HG03196 (cell line): Measurements from ENCODE around the gene EMP1.

Experiments
- ATAC-seq: cut with Tn5 transposase; IDR thresholded peaks from one replicate; pipeline ENCODE4 v1.9.1; 2021; ENCODE audit not compliant: unreplicated experiment

The EMP1 gene, protein sequence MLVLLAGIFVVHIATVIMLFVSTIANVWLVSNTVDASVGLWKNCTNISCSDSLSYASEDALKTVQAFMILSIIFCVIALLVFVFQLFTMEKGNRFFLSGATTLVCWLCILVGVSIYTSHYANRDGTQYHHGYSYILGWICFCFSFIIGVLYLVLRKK

DNA sequence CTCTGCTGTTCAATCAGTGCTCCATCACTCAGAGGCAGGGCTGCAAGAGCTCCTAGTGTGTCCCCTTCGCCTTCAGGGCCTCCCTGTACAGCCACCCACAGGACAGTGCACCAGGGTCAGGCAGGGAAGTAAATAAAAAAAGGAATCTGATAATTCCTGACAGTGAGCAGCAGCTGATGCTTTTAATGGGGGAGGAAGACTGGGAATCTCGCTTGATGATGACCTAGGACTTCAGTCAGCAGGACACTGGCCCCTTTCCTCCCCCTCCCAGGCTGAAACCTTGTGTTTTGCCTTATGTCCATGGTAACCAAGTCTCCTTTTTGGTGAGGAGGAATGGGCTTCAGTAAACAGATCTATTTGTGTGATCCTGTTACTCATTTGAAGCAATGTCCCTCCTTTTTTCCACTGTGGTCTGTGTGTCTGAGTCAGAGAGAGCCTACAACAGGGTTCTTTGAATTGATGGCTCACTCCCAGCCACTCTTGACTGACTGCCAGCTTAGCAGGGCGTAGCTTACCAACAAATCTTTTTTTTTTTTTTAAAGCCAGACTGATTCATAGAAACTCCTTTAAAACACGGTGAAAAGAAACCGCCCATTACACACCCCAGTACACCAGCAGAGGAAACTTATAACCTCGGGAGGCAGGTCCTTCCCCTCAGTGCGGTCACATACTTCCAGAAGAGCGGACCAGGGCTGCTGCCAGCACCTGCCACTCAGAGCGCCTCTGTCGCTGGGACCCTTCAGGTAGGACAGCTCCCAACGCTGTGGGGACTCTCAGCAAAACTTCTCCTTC, at the start of gene EMP1:
Gene EMP1 (plus strand): TSS at position 597 of the 792 bp plus-strand sequence. CDS start 14,785 bp downstream, outside the sequence.
- ATAC-seq = peak; percentile 93

- ATAC-seq = no peak
Observed at GRCh38 chr12:13147688-13148484, 48.6 kb upstream of the EMP1 start.

DNA sequence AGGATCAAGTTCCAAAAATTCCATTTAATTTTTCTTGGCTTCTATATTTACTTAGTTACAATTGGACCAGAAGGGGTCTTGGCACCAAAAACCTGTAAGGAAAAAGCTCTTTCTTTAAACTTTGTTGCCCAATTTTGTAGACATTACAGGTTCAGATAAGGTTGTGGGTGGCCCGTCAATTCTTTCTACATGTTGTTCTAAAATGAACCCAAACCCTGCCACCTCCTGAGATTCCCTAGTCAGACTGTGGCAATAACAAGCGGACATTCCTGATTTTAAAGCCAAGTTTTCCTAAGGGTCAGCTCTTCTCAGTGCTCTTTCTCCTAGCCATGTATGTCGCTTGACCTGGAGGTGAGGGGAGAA, 48.1 kb upstream of the EMP1 start:
- no peak for ATAC-seq

DNA sequence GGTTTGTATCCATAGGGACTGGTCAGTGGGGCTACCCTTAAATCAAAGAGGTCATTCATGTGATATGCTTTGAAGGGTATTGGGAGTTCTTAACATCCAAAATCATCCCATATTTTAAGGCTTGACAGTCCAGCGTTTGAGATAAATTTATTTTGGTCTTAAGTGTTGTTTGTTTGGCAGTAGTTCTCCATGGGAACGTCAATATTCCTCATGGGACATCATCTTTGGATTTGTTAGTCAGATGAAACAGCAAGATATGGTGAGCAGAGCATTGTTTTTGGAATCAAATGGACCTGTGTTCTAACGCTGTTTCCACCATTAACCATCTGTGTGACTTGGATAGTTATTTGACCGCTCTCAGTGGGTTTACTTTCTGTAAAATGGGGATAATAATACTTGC, 47.1 kb upstream of the EMP1 start:
- ATAC-seq = no peak

DNA sequence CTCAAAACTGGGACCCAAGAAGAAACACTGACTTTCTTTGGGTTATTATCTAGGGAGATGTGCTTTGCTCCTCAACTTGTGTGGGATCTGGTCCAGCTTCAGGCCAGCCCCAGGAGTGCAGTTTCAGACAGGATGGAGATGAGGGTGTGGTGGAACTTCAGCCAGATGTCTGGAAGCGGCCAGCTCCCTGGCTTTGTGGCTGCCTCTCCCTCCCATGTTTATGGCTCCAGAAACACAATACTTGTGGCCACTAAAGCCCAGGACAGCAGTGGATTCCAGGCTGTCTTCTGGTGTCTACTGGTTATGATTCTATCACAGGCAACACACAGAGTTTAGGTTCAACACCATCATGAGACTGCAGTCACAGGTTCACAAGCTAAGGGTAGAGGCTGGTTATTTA, 44.2 kb upstream of the EMP1 start:
- ATAC-seq = no peak

GRCh38 chr12:13152756-13153155, 43.8 kb upstream of the EMP1 start:
- ATAC-seq = no peak

- no peak for ATAC-seq
Observed at GRCh38 chr12:13153180-13153579, 43.3 kb upstream of the EMP1 start.

DNA sequence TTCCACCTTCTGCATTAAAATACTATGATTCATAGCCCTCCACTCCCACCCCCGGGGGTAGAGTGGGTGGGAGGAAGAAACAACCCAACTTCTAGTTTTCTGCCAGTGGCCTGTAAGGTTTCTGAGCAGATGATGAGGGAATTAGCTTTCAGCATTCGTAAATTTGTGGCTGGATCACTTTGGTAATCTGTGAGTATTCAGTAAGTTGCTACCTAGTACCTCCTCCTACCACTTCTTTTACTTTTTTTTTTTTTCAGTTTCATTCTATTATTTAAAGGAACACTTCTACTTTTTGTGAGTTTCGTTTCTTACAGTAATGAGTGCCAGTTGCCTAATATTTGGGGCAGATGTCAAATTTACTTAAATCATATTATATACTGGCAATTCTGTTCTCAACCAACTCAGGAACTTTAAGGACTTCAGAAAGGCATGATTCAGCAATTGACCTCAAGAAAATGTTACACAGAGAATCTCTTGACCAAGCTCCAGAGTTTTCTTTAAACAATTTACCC, 42.4 kb upstream of the EMP1 start:
- no peak for ATAC-seq

DNA sequence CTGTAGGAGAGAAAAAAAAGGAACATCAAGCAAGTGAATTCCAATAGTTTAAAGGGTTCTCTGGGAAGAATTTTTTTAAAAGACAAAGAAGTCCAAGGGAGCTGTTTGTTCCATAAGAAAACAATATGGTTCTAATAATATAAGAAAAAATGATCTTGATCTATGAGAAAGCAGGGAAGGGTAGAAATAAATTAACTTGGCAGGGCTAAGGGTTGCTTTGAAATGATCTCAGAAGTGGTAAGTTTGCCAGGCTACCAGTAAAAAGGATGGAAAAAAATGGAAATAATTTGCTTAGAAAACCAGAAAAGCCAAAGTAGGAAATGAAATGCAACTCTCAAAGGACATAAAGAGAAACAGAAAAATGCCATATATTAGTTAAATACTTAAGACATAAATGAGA, 41.7 kb upstream of the EMP1 start:
- no peak for ATAC-seq

GRCh38 chr12:13156277-13156676, 40.2 kb upstream of the EMP1 start:
- ATAC-seq = no peak

GRCh38 chr12:13161172-13161571, 35.4 kb upstream of the EMP1 start:
- no peak for ATAC-seq

- ATAC-seq = no peak
Observed at GRCh38 chr12:13162904-13163303, 33.6 kb upstream of the EMP1 start.

DNA sequence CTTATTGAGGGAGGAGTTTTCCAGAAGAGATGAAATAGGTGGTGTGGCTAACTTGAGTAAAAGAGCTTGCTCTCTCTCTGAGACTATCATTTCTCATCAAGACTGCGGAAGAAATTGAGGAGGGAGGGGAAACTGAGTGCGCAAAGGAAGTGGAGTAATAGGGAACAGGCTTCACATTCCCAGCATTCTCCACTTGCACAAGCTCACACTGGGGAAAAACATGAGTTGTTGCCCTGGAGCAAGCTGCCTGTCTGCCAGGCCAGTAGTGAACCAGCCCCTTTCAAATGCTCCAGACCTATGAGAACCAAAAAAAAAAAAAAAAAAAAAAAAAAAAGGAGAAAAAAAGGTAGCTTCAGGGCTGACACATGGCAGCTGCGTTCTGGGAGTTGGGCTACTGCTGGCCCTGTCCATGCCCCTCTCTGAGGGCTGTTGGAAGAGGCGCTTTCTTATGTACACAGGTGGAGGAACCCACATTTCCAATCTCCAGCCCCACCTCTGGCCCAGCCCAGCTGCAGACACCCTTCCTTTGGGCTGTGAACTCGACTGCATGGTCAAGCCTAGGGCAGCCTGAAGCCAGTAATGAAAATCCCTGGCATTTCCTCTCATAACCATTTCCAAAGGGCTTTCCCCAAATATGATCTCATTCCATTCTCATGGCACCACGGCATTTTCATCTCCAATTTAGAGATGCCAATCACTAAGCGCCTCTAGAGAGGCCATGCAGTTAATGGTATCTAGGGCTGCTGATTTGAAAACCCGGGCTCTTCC, 32.5 kb upstream of the EMP1 start:
- ATAC-seq = no peak

DNA sequence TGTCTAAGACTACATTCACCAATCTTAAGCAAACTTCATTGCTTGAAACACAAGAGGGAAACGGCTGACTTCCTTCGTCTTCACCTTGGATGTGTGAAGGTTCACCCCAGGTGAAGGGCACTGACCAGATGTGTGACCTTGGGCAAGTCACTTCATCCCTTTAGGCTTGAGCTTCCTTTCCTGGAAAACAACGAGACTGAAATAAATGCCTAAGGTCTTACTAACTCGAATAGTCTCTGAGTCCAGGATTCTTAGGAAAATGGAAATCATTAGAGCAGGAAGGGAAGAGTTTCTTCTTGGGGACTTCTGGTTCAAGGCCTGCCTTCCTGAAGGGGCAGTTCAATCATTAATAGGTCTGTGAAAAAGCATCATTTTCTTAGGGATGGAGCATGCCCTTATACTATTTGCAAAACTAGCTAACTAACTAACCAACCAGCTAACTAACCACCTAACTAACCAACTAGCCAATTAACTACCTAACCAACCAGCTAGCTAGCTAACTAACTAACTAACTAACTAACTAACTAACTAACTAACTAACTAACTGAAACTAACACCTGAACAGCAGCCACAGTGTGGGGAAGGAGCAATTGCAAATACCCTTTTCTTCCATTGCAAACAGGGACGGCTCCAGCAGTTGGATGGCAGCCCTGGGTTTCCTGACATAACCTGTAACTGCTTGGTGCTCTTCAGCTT, 31.5 kb upstream of the EMP1 start:
- ATAC-seq = no peak

DNA sequence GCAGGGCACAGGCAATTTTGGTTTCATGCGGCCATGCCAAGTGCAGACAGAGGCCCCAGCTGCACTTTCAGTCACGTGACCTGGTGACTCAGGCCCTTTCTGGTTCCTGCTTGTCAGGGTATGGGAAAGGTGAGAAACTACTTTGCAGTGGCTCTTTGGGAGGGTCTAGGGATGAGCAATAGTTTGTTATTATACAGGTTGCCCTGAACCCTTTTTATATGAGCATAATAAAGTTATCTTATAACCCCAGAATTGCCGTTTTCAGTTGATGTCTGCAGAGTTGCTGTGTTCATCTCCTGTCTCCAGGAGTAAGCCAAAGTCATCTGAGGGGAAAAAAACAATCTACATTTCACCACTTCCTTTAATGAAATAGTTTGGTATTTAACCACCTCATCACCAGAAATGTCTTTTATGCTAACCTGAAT, 30.9 kb upstream of the EMP1 start:
- peak; percentile 87 for ATAC-seq

GRCh38 chr12:13167226-13167625, 29.3 kb upstream of the EMP1 start:
- ATAC-seq = no peak

DNA sequence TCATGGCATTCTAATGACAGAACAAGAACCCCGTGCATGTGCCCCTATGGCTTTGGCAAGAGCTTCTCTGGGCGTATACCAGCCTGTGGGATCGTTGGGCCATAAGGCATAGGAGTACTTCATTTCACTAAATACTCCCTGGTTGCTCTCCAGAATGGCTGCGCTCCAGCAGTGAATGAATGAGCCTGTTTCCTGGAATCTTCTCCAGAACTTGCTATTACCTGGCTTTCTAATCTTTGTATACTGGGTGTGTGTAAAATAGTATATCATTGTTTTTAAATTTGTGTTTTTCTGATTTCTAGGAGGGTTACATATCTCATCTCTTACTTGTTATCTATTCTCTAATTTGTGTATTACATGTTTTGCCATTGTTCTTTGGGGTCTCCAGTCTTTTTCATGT, 28.6 kb upstream of the EMP1 start:
- ATAC-seq = no peak

DNA sequence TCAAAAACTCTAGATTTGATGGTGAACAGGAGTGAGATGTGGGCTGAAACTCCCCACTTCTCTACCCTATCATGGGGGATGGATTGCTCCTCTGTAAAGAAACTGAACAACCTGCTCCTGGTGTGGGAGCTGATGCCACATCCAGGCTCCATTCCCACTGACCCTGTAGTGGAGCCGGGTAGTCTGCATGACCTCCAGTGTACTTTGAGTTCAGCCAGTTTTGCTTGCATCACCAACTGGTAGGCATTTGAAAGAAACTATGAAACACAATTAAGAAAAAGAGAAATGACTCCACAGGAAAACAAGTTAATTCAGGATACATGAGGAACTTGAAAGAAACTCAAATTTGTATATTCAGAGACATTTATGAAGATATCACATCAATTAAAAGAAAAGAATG, 27.3 kb upstream of the EMP1 start:
- ATAC-seq = no peak

GRCh38 chr12:13170892-13171490, 25.5 kb upstream of the EMP1 start:
- no peak for ATAC-seq
